Stimulated activated CD8-positive, alpha-beta memory T cell treated with anti-CD3 and anti-CD28 coated beads, Interleukin-15, amount 100 ng/mL, for 1 hour (primary cell): ENCODE data around the gene TWF2.

ENCODE experiments used
- DNase-seq: peaks from one replicate; pipeline ENCODE4 v3.0.0-alpha.2; 2020; ENCODE audit warnings: low read depth

Gene TWF2

GRCh38 chr3:52202384-52203077 lies 36.4 kb downstream of the TWF2 start:
- no peak for DNase-seq

GRCh38 chr3:52200981-52201679 lies 37.8 kb downstream of the TWF2 start:
- DNase-seq: no peak

GRCh38 chr3:52198643-52199608 lies 40.0 kb downstream of the TWF2 start:
- no peak for DNase-seq

GRCh38 chr3:52197842-52198625 lies 40.9 kb downstream of the TWF2 start, which contains the start of gene ALAS1:
TSS of gene ALAS1 (plus strand) at chr3:52198160. CDS start at chr3:52199242, 1,082 bp downstream.
- DNase-seq: peak; percentile 89

GRCh38 chr3:52197499-52197841 lies 41.5 kb downstream of the TWF2 start:
- no peak for DNase-seq

- no peak for DNase-seq
Measured at GRCh38 chr3:52196977-52197376, 42.0 kb downstream of the TWF2 start.

- no peak for DNase-seq
Measured at GRCh38 chr3:52195823-52196331, 43.1 kb downstream of the TWF2 start.

GRCh38 chr3:52195291-52195597 lies 43.7 kb downstream of the TWF2 start:
- no peak for DNase-seq

GRCh38 chr3:52194485-52195290 lies 44.3 kb downstream of the TWF2 start:
- DNase-seq: no peak

- DNase-seq: no peak
Measured at GRCh38 chr3:52193065-52193464, 45.9 kb downstream of the TWF2 start.

- DNase-seq: no peak
Measured at GRCh38 chr3:52191663-52192062, 47.3 kb downstream of the TWF2 start.

- no peak for DNase-seq
Measured at GRCh38 chr3:52190294-52191074, 48.5 kb downstream of the TWF2 start.

- DNase-seq: no peak
Measured at GRCh38 chr3:52188556-52188955, 50.4 kb downstream of the TWF2 start.

GRCh38 chr3:52186729-52187128 lies 52.2 kb downstream of the TWF2 start:
- DNase-seq: no peak

GRCh38 chr3:52185837-52186236 lies 53.1 kb downstream of the TWF2 start:
- DNase-seq: no peak

GRCh38 chr3:52185311-52185710 lies 53.6 kb downstream of the TWF2 start:
- DNase-seq: no peak

GRCh38 chr3:52184690-52185089 lies 54.3 kb downstream of the TWF2 start:
- DNase-seq: no peak

- no peak for DNase-seq
Measured at GRCh38 chr3:52183786-52184445, 55.0 kb downstream of the TWF2 start.

- no peak for DNase-seq
Measured at GRCh38 chr3:52182691-52183090, 56.3 kb downstream of the TWF2 start.

GRCh38 chr3:52182196-52182595 lies 56.8 kb downstream of the TWF2 start:
- no peak for DNase-seq
